Activated CD8-positive, alpha-beta memory T cell treated with anti-CD3 and anti-CD28 coated beads for 36 hours (primary cell): Measurements from ENCODE around the gene MAPK1. TPM values are rescaled to one million over a fixed set of nuclear protein-coding genes. Genes with fewer than 3 reads are reported as not detected.
"Not testable (repeated sequence)": the region's sequence is repeated elsewhere in the genome, so short reads cannot be mapped to it uniquely, and the experiment has no call there.

Experiments
- CTCF ChIA-PET: fragments of 350-600 bp; sonication (Branson Sonifier 250); formaldehyde crosslinking; loops from one replicate; lab custom pipeline; 2021; ENCODE audit warnings: antibody characterized with exemption; lab: Charles Lee
- POLR2A ChIA-PET: fragments of 350-600 bp; sonication (Branson Sonifier 250); formaldehyde crosslinking; loops from one replicate; lab custom pipeline; 2021; ENCODE audit warnings: antibody characterized with exemption; lab: Charles Lee
- total RNA-seq, 2 experiments: library from RNA; stranded (reverse); gene quantifications; one replicate each; pipeline ENCODE4 v1.2.3, GENCODE V29; 2021

Gene MAPK1
- total RNA-seq, 2 experiments from 2014 or later: 115 to 117 TPM

DNA sequence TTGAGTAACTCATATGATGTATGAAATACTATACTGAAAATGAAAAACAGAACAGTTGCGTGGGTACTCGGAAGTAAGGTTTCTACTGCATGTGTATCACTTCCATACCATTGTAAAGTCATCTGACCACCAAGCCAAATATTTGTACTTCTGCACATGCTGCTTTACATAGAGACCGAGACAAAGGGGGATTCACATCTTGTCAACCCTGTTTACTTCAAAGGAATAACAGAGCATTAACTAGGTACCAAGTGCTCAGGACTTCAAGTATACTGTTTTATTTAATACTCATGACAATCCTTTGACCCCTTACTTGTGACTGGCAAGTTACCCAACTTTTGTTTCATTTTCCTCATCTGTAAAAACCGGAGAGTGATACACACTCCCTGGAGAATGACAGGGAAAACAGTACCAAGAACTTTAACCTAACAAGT, 9.9 kb downstream of the MAPK1 start:
- ChIA-PET CTCF (interaction anchor here (0.6 to 0.8 kb wide), 2 partner anchors 81 to 95 kb away, joined by 3 read pairs; no protein-coding TSS in a partner anchor), POLR2A (interaction anchor here (0.7 kb wide), 1 partner anchor 27 kb away, joined by 3 read pairs; no protein-coding TSS in a partner anchor)

DNA sequence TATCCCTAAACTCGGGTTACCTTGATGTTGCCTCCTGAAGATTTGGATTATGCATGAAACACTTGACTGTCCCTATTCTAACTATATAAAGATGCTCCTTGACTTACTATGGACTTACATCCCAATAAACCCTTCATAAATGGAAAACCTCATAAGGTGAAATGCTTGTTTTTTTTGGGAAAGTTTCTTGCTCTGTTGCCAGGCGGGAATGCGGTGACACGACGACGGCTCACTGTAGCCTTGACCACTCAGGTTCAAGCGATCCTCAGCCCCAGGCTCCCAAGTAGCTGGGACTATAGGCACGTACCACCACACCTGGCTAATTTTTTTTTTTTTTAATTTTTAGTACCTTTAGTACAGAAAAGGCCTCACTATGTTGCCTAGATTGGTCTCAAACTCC, 10.6 kb downstream of the MAPK1 start:
- ChIA-PET POLR2A (interaction anchor here (0.7 kb wide), 1 partner anchor 27 kb away, joined by 3 read pairs; no protein-coding TSS in a partner anchor), CTCF (no interaction called here)

DNA sequence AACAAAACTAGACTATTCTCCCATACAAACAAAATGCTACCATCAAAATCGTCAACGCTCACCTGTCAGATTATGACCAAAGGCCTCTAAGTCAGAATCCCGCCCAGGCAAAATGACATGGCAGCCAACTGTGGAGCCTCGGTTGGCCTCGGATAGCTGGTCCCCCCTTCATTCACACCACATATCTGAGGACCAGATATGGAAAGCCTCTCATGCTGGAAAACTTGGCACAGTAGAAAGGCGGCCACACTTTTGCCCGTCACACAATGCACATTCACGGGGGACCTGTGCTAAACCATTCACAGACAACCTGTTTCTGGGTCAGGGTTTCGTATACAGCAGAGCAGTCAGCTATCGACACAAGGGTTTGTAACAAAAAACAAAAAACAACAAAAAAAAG, 11.2 kb downstream of the MAPK1 start:
- ChIA-PET POLR2A (interaction anchor here (0.6 kb wide), 2 partner anchors 9 to 120 kb away, joined by 4 to 12 read pairs; no protein-coding TSS in a partner anchor), CTCF (interaction anchor here (0.6 kb wide), 1 partner anchor 11 kb away, joined by 4 read pairs; no protein-coding TSS in a partner anchor)

DNA sequence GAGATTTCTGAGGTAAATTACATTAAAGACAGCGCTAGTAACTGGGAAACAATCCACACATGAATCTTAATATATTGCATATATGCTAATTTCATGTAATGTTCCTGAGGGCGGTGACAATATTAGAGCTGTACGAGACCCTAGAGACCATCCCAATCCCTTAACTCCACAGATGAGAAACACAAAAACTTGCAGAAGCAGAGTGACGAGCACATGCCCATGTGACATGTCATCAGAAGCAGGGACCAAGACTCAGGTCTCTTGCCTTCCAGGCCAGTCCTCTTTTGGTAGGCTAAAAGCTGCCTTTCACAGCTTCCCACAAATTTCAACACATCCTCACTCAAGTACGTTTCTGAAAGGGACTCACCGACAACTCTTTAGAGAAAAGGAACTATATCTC, 11.8 kb downstream of the MAPK1 start:
- CTCF ChIA-PET: interaction anchor here (0.6 kb wide), 1 partner anchor 11 kb away, joined by 4 read pairs; no protein-coding TSS in a partner anchor
- POLR2A ChIA-PET: interaction anchor here (0.6 kb wide), 2 partner anchors 10 to 120 kb away, joined by 4 to 12 read pairs; no protein-coding TSS in a partner anchor

DNA sequence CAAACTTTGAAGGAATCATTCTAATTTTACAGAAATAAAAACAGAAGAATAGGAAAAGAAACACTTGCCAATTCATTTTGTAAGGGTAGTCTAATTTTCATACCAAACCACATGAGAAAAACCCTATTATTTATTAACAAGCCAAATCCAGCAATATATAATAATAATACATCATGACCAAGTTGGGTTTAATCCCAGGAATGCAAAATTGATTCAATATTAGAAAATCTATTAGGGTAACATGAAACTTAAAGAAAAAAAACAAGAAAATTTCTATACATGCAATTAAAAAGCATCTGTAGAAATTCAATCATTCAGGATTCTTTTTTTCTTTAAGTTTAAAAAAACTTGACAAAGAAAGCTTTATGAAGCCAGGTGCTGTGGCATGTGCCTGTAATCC, 16.8 kb downstream of the MAPK1 start:
- CTCF ChIA-PET: no interaction called here
- POLR2A ChIA-PET: no interaction called here

DNA sequence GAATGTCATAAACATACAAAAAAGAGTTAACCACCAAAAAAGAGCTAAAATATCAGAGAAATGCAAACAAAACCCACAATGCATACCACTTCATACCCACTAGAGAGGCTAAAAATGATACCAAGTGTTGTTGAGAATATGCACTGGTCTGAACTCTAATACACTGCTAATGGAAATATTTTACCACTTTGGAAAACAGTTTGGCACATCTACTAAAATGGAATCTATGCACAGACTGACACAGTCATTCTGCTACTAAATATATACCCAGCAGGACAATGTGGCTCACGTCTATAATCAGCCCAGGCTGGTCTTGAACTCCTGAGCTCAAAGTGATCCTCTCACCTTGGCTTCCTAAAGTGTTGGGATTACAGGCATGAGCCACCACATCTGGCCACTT, 18.0 kb downstream of the MAPK1 start:
- POLR2A ChIA-PET: no interaction called here
- CTCF ChIA-PET: no interaction called here

DNA sequence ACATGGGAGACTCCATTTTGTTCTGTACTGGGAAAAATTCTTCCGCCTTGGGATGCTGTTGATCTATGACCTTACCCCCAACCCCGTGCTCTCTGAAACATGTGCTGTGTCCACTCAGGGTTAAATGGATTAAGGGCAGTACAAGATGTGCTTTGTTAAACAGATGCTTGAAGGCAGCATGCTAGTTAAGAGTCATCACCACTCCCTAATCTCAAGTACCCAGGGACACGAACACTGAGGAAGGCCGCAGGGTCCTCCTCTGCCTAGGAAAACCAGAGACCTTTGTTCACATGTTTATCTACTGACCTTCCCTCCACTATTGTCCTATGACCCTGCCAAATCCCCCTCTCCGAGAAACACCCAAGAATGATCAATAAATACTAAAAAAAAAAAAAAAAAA, 19.4 kb downstream of the MAPK1 start:
- POLR2A ChIA-PET: not testable (repeated sequence)
- CTCF ChIA-PET: interaction anchor here (0.9 kb wide), 1 partner anchor 18 kb away, joined by 3 read pairs; no protein-coding TSS in a partner anchor

DNA sequence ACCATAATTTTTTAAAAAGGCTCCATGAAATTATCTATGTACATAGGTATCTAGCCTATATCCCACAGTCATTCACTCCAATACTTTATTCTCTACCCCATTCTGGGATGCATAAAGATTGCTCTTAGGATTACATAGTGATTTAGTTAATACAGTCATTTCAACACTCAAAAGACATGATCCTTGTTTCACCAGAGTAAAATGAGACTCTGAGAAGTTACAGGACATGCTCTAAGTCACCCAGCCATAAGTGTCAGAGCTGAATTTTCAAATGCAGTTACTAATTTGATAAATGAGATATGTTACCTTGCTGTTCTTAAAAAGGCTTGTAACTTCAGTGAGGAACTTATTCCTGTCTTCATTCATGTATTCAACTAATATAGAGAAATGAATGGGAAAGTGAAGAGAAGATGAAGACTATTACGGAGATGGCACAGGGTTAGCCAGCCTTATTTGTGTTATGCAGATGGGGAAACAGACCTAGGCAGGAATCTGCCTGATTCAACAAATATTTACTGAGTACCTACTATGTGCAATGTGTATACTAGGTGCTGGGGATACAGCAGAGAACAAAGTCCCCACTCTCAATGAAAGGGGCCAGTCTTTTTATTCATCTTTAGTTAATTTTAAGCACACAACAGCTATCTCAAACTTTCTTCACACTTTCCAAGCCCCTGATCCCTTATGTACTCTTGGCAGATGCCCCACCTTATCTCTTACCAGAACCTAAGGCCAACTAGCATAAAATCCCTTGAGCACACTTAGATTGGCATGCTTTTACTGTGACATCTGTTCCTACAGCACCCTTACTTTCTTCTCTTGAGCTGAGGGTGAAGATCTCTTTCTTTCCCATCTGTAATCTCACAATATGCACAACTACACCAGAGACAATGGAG, 21.6 kb downstream of the MAPK1 start:
- ChIA-PET CTCF (interaction anchor here (0.6 kb wide), 1 partner anchor 10 kb away, joined by 4 read pairs; no protein-coding TSS in a partner anchor), POLR2A (no interaction called here)

DNA sequence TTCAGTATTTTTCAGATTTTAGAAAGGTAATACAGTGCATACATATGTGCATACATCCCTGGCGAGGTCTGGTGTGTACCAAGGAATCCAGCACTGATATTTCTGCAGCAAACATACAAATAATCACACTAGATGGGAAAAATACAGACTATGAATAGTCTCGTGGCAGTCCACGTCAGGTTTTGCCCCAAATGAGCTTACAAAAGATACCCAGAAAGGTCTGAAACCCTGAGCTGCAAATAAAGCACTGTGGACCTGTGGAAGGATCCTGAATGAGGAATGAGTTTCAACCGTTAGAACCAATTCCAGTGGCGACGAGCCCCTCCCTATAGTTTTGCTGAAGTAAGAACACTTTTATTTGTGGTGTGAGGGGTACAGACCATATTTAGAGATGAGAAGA, 24.5 kb downstream of the MAPK1 start:
- POLR2A ChIA-PET: interaction anchor here (0.7 kb wide), 1 partner anchor 12 kb away, joined by 3 read pairs; no protein-coding TSS in a partner anchor

DNA sequence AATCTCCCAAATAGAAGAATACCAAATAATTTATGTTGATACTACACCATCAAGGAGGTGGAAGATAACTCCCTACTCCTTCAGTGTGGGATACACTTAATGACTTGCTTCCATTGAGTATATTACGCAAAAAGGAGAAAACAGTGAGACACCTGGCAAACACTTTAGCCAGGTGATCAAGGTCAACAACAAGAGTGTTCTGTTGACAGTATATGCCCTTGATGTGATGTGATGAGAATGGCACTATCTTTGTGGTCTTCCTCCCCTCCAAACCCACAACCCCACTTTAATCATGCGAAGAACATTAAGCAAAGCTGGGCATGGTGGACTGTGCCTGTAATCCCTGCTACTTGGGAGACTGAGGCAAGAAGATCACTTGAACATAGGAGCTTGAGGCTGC, 26.0 kb downstream of the MAPK1 start:
- POLR2A ChIA-PET: no interaction called here
- CTCF ChIA-PET: interaction anchor here (0.6 kb wide), 1 partner anchor 135 kb away, joined by 3 read pairs; no protein-coding TSS in a partner anchor

More for the DNA sequence above, 24.5 kb downstream of the MAPK1 start:
- CTCF ChIA-PET: interaction anchor here (0.6 to 1.0 kb wide), 2 partner anchors 17 to 123 kb away, joined by 3 read pairs; no protein-coding TSS in a partner anchor

DNA sequence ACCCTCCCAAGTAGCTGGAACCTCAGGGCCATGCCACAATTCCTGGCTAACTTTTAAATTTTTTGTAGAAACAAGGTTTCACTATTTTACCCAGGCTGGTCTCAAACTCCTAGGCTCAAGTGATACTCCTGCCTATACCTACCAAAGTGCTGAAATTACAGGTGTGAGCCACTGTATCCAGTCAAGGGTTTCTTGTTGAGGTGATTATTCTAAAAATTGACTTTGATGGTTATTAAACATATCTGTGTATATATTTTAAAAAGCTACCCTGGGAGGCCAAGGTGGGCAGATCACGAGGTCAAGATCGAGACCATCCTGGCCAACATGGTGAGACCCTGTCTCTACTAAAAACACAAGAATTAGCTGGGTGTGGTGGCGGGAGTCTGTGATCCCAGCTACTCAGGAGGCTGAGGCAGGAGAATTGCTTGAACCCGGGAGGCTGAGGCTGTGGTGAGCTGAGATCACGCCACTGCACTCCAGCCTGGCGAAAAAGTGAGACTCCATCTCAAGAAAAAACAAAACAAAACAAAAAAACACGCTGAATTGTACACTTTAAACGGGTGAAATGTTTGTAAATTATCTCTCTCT, 27.1 kb downstream of the MAPK1 start:
- CTCF ChIA-PET: no interaction called here
- POLR2A ChIA-PET: no interaction called here

DNA sequence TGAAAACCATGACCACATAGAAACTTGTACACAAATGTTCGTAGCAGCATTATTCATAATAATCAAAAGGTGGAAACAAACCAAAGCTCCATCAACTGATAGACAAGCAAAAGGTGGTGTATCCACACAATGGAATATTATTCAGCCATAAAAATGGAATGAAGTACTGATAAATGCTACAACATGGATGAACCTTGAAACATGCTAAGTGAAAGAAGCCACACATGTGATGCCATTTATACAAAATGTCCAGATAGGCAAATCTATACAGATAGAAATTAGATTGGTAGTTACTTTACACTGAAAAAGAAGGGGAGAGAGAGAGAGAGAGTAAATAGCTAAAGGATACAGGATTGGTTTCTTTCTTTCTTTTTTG, 27.7 kb downstream of the MAPK1 start:
- ChIA-PET CTCF (no interaction called here), POLR2A (no interaction called here)

DNA sequence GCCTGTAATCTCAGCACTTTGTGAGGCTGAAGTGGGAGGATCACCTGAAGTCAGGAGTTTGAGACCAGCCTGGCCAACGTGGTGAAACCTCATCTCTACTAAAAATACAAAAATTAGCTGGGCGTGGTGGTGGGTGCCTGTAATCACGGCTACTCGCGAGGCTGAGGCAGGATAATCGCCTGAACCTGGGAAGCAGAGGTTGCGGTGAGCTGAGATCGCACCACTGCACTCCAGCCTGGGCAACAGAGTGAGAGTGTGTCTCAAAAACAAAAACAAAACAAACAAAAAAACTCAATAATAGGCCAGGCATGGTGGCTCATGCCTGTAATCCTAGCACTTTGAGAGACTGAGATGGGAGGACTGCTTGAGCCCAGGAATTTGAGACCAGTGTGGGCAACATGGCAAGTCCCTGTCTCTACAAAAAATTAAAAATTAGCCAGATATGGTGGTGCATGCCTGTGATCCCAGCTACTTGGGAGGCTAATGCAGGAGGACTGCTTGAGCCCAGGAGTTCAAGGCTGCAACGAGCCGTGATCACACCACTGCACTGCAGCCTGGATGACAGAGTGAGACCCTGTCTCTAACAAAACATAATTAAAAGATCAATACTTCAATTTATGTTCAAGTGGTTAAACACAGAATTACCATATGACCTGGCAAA, 28.2 kb downstream of the MAPK1 start:
- CTCF ChIA-PET, POLR2A ChIA-PET: not testable (repeated sequence)

DNA sequence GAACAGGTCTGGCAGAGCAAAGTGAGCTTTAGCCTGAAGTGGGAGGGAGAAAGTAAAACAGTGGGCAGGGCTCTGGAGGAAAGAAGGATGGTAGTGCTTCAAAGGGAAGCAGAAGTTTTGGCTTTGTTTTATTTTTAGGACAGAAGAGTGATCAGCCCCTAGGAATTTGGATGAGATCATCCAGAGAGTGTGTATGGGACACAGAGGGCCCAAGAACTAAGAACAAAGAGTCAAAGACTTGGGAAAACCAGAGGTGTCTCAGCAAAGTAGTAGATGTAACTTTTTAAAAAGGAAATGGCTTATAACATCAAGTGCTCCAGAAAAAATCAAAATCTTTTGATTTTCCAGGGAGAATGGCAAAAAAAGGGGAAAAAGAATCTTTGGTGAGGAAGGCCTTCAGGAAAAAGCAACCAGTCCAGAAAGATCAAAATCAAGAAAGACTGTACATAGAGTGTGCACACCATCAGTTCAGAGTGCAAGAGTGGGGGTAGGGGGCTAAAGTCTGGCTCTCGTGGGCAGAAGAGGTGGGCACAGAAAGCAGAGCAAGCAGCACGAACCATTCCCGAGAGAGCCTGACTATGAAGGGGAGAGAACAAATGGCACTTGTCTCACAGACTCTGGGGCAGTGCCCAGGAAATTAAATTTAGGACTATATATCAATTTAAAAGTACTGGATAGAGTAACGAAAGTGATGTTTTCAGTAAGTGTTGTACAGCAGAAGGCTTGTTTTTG, 30.0 kb downstream of the MAPK1 start:
- CTCF ChIA-PET: interaction anchor here (0.6 kb wide), 1 partner anchor 22 kb away, joined by 5 read pairs; no protein-coding TSS in a partner anchor
- POLR2A ChIA-PET: interaction anchor here (0.6 kb wide), 1 partner anchor 25 kb away, joined by 3 read pairs; no protein-coding TSS in a partner anchor

DNA sequence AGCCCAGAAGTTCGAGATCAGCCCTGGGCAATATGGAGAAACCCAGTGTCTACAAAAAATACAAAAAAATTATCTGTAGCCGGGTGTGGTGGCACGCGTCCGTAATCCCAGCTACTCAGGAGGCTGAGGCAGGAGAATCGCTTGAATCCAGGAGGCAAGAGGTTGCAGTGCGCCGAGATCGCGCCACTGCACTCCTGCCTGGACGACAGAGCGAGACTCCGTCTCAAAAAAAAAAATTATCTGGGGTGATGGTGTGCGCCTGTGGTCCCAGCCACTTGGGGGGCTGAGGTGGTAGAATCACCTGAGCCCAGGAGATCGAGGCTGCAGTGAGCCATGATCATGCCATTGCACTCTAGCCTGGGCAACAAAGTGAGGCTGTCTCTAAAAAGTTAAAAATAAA, 31.0 kb downstream of the MAPK1 start:
- POLR2A ChIA-PET: not testable (repeated sequence)
- CTCF ChIA-PET: interaction anchor here (0.6 kb wide), 1 partner anchor 21 kb away, joined by 5 read pairs; no protein-coding TSS in a partner anchor

DNA sequence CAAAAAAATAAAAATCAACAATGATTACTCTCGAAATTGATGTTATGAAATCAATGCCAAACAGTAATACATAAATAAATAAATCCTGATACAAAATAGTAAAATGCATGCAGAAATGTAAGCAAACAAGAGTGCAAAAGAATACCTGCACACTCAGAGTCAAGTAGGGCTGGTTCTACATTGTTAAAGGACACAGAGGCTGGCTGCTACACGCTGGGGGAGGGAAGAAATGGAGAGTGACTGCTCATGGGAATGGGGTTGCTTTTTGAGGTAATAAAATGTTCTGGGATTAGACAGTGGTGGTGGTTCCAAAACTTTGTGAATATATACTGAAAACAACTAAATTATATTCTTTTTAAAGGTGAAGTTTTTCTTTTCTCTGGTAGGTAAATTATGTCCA, 32.1 kb downstream of the MAPK1 start:
- ChIA-PET CTCF (no interaction called here), POLR2A (interaction anchor here (0.7 kb wide), 1 partner anchor 1991 kb away, joined by 3 read pairs; no protein-coding TSS in a partner anchor)

DNA sequence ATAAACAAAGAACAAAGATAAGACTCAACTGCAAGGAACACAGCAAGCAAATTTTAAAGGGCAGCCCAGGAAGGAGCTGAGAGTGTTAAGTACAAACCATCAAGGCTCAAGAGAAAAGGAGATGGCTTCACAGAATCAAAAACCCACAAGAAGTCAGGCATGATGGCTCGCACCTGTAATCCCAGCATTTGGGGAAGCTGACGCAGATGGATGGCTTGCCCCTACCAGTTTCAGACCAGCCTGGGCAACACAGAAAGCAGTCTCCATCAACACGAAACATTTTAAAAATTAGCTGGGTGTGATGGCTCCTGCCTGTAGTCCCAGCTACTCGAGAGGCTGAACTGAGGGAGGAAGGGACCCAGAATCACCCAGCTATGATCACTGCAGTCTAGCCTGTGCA, 32.6 kb downstream of the MAPK1 start:
- POLR2A ChIA-PET: no interaction called here
- CTCF ChIA-PET: no interaction called here
